ENCODE measurements around the gene MAP3K6. TPM values are rescaled to one million over a fixed set of nuclear protein-coding genes. Genes with fewer than 3 reads are reported as not detected.
A peak's percentile ranks its signal among the peaks of the same experiment; 100 is the strongest.

Gene MAP3K6
- total and polyA plus RNA-seq, 3 donors from 2014 or later, result 18.4 to 31.7 (median 18.8) TPM

DNA sequence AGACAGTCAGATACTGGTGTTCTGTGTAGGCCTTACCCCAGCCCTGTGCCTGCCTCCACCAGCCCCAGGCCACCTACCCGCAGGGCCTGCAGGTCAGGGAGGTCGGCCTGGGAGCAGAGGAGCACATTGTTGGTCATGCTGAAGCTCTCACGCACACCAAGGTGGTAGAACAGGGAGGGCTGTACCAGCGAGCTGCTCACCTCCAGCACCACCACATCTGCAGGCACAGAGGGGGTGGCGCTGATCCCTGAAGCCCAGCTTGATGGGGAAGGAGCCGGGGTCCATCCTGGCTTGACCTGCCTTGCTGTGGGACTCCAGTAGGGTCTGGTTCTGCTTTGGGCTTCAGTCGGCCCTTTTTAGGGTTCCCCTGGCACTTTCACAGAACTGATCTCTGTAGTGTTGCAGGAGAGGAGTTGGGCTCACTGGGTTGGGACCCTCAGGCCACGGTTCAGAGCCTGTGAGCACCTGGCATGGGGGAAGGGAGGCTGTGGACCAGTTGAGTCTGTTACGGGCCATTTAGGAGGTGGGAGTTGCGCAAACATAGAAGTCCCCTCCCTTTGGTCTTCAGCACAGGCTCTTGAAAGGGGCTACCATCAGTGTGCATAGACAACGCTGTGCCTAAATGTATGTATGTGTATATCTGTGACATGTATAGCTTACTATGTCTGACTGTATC lies 1.9 kb downstream of the MAP3K6 start:
- no peaks in the 10 kb centered on the region for H3K36me3 ChIP-seq (ENCODE audit: low read depth, missing control alignments)
- WGBS, 2 donors, result 61 to 77% methylated on average over 7 to 11 of the region's 11 CpGs
- peak overlapping the region; percentile 91 to 98 for H3K27ac ChIP-seq
- intact Hi-C loops (cut with DNase I; ENCODE audit: low total_unique reads), result no loop called here
- TF ChIP-seq, protein P1, sequence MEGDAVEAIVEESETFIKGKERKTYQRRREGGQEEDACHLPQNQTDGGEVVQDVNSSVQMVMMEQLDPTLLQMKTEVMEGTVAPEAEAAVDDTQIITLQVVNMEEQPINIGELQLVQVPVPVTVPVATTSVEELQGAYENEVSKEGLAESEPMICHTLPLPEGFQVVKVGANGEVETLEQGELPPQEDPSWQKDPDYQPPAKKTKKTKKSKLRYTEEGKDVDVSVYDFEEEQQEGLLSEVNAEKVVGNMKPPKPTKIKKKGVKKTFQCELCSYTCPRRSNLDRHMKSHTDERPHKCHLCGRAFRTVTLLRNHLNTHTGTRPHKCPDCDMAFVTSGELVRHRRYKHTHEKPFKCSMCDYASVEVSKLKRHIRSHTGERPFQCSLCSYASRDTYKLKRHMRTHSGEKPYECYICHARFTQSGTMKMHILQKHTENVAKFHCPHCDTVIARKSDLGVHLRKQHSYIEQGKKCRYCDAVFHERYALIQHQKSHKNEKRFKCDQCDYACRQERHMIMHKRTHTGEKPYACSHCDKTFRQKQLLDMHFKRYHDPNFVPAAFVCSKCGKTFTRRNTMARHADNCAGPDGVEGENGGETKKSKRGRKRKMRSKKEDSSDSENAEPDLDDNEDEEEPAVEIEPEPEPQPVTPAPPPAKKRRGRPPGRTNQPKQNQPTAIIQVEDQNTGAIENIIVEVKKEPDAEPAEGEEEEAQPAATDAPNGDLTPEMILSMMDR (IDR thresholded peaks at IDR 0.05), result no peak
- no peak for TF ChIP-seq POLR2A (IDR thresholded peaks at IDR 0.05)
- H3K27me3 ChIP-seq, result no peaks in the 10 kb centered on the region
- H3K4me1 ChIP-seq, result peaks cover 20% of the 10 kb centered on the region
- DNase-seq, result no peak
- peak overlapping the region in 1 of 2 donors; percentile 68 for H3K4me3 ChIP-seq
- no peaks in the 10 kb centered on the region for H3K9me3 ChIP-seq

GRCh38 chr1:27363766-27364695 lies 2.7 kb downstream of the MAP3K6 start:
- no peaks in the 10 kb centered on the region for H3K36me3 ChIP-seq (ENCODE audit: low read depth, missing control alignments)
- no peaks in the 10 kb centered on the region for H3K27me3 ChIP-seq
- H3K4me3 ChIP-seq, result no peak overlapping the region
- no peak for DNase-seq
- intact Hi-C loops (cut with DNase I; ENCODE audit: low total_unique reads), result no loop called here
- H3K4me1 ChIP-seq, result peaks cover 20% of the 10 kb centered on the region
- no peaks in the 10 kb centered on the region for H3K9me3 ChIP-seq
- H3K27ac ChIP-seq, result no peak overlapping the region
- WGBS, 2 donors, result 90 to 93% methylated on average over 24 to 25 of the region's 26 CpGs
- TF ChIP-seq POLR2A (IDR thresholded peaks at IDR 0.05), result no peak
- TF ChIP-seq, protein P1 (IDR thresholded peaks at IDR 0.05), result no peak

- Histone ChIP-seq H3K27me3 (no peaks in the 10 kb centered on the region), H3K36me3 (ENCODE audit: low read depth, missing control alignments) (no peaks in the 10 kb centered on the region), H3K9me3 (no peaks in the 10 kb centered on the region), H3K27ac (no peak overlapping the region), H3K4me3 (no peak overlapping the region), H3K4me1 (peaks cover 7% of the 10 kb centered on the region)
- intact Hi-C loops (cut with DNase I; ENCODE audit: low total_unique reads), result no loop called here
- TF ChIP-seq, protein P1 (IDR thresholded peaks at IDR 0.05), result no peak
- TF ChIP-seq POLR2A (IDR thresholded peaks at IDR 0.05), result no peak
- DNase-seq, result no peak
- WGBS, 2 donors, result 84 to 89% methylated on average over 6 to 8 of the region's 8 CpGs
Measured at GRCh38 chr1:27361553-27361952, 5.2 kb downstream of the MAP3K6 start.

- Histone ChIP-seq H3K4me1 (peaks cover 7% of the 10 kb centered on the region), H3K4me3 (peak overlapping the region; percentile 32 to 53), H3K36me3 (ENCODE audit: low read depth, missing control alignments) (no peaks in the 10 kb centered on the region), H3K27me3 (no peaks in the 10 kb centered on the region), H3K9me3 (no peaks in the 10 kb centered on the region), H3K27ac (no peak overlapping the region)
- DNase-seq, result no peak
- TF ChIP-seq, protein P1 (IDR thresholded peaks at IDR 0.05), result no peak
- TF ChIP-seq POLR2A (IDR thresholded peaks at IDR 0.05), result no peak
- WGBS, 2 donors, result 64 to 73% methylated on average over 4 to 21 of the region's 21 CpGs
- intact Hi-C loops (cut with DNase I; ENCODE audit: low total_unique reads), result no loop called here
Measured at GRCh38 chr1:27361044-27361402, 5.7 kb downstream of the MAP3K6 start.

All from testis (tissue), 3 donors.